ENCODE results near the gene GSTM4.

GSTM4 gene

GRCh38 chr1:109625176-109625575 lies 30.7 kb upstream of the GSTM4 start:
- no peak for DNase-seq

- no peak for DNase-seq
Observed at GRCh38 chr1:109625601-109626560, 30.0 kb upstream of the GSTM4 start.

GRCh38 chr1:109626682-109627408 lies 29.1 kb upstream of the GSTM4 start:
- no peak for DNase-seq

GRCh38 chr1:109627692-109628399 lies 28.1 kb upstream of the GSTM4 start:
- no peak for DNase-seq

- no peak for DNase-seq
Observed at GRCh38 chr1:109628540-109629321, 27.2 kb upstream of the GSTM4 start.

- DNase-seq, result no peak
Observed at GRCh38 chr1:109629372-109630030, 26.4 kb upstream of the GSTM4 start.

GRCh38 chr1:109630081-109630897 lies 25.6 kb upstream of the GSTM4 start:
- DNase-seq, result peak in 1 of 2 experiments; percentile 43

- no peak for DNase-seq
Observed at GRCh38 chr1:109630898-109631512, 24.9 kb upstream of the GSTM4 start.

- DNase-seq, result no peak
Observed at GRCh38 chr1:109631513-109632505, 24.1 kb upstream of the GSTM4 start.

GRCh38 chr1:109632671-109633346 lies 23.1 kb upstream of the GSTM4 start:
- no peak for DNase-seq

GRCh38 chr1:109634292-109634691 lies 21.6 kb upstream of the GSTM4 start:
- no peak for DNase-seq

- no peak for DNase-seq
Observed at GRCh38 chr1:109634771-109635750, 20.8 kb upstream of the GSTM4 start.

- DNase-seq, result no peak
Observed at GRCh38 chr1:109635862-109636200, 20.1 kb upstream of the GSTM4 start.

- no peak for DNase-seq
Observed at GRCh38 chr1:109636201-109636952, 19.5 kb upstream of the GSTM4 start.

GRCh38 chr1:109637446-109637845 lies 18.5 kb upstream of the GSTM4 start:
- no peak for DNase-seq

- DNase-seq, result no peak
Observed at GRCh38 chr1:109639063-109639840, 16.6 kb upstream of the GSTM4 start.
